Stomach (tissue), 4 donors: ENCODE data around the gene KIAA1191.

ENCODE experiments used
- CTCF ChIP-seq, 7 experiments: fragments of 450-650 bp in 4 of 7; fragments of 200-600 bp in 3 of 7; sonication (generic) in 3 of 7; IDR thresholded peaks; one replicate each; pipeline ENCODE4 v1.5.1; 2016 to 2019; ENCODE audit warnings: antibody characterized with exemption in 7 of 7, control low read depth in 2 of 7, mild to moderate bottlenecking in 1 of 7
- POLR2A ChIP-seq, 4 donors: fragments of 450-650 bp; IDR thresholded peaks; one replicate each; pipeline ENCODE4 v1.6.1; 2016; ENCODE audit warnings: antibody characterized with exemption in 4 of 4, control low read depth in 2 of 4, mild to moderate bottlenecking in 1 of 4, moderate library complexity in 1 of 4
- POLR2AphosphoS5 ChIP-seq, 3 donors: sonication (generic); formaldehyde crosslinking; IDR thresholded peaks; one replicate each; pipeline ENCODE4 v1.6.1; 2016; ENCODE audit warnings: antibody characterized with exemption in 3 of 3

GRCh38 chr5:176397736-176398420 is 36.3 kb upstream of the KIAA1191 start:
- no peak for TF ChIP-seq CTCF (IDR thresholded peaks at IDR 0.05)
- no peak for TF ChIP-seq POLR2A (IDR thresholded peaks at IDR 0.05)
- no peak for TF ChIP-seq POLR2AphosphoS5 (IDR thresholded peaks at IDR 0.05)
